ENCODE measurements around the gene TCFL5.

DNA sequence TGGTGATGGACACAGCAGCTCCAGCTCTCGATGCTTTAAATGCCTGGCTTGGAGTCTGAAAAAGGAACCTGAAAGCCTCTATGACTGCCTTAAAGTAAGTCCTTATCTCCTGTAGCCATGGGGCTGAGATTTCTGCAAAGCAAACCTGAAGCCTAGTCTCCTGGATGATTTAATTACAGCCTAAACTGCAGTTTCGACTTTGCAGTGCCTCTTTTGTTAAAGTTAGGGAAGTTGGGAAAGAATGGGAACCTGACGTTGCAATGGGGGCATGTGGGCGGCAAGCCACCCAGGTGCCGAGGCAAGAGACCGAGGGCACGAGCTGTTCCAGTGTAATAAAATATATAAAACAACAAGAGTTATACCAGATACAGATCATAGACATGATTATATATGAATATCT, 11.7 kb upstream of the TCFL5 start:
- TF ChIP-seq, protein P1, sequence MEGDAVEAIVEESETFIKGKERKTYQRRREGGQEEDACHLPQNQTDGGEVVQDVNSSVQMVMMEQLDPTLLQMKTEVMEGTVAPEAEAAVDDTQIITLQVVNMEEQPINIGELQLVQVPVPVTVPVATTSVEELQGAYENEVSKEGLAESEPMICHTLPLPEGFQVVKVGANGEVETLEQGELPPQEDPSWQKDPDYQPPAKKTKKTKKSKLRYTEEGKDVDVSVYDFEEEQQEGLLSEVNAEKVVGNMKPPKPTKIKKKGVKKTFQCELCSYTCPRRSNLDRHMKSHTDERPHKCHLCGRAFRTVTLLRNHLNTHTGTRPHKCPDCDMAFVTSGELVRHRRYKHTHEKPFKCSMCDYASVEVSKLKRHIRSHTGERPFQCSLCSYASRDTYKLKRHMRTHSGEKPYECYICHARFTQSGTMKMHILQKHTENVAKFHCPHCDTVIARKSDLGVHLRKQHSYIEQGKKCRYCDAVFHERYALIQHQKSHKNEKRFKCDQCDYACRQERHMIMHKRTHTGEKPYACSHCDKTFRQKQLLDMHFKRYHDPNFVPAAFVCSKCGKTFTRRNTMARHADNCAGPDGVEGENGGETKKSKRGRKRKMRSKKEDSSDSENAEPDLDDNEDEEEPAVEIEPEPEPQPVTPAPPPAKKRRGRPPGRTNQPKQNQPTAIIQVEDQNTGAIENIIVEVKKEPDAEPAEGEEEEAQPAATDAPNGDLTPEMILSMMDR (IDR thresholded peaks at IDR 0.05): no peak
- no peak for TF ChIP-seq ZFX (IDR thresholded peaks at IDR 0.05; ENCODE audit: borderline replicate concordance)
